Measurements from ENCODE around the gene ZMYND11. TPM values are rescaled to one million over a fixed set of nuclear protein-coding genes. Genes with fewer than 3 reads are reported as not detected.

ZMYND11 gene
- total RNA-seq, 1 experiment from 2014 or later = 88.5 TPM

DNA sequence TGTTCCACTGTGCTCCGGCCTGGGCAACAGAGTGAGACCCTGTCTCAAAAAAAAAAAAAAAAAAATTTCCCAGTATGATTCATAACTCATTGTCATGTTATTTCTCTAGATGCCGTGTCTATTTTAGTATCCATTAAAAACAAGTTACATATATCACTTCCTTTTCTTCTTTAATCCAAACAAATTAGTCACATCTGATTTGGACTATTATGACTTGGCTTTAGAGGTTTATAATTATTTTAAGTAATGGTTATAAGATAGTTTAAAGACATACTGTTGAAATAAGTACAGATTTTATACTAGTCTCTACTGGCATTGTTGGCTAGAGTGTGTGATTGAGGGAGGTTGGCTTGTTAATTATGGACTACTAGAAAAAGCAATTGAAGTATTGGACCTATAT, 53.3 kb downstream of the ZMYND11 start:
- Histone ChIP-seq H3K27ac (no peak overlapping the region), H3K9me3 (replicated peaks) (no peaks in the 10 kb centered on the region)
- DNase-seq (ENCODE audit: low read depth in 1 of 2, low spot score in 2 of 2) = no peak

GRCh38 chr10:190216-190615, 55.0 kb downstream of the ZMYND11 start:
- DNase-seq (ENCODE audit: low read depth in 1 of 2, low spot score in 2 of 2) = no peak
- peaks cover 26% of the 10 kb centered on the region for H3K36me3 ChIP-seq
- H3K9me3 ChIP-seq (replicated peaks) = no peaks in the 10 kb centered on the region
- no peak overlapping the region for H3K4me3 ChIP-seq
- H3K27me3 ChIP-seq (replicated peaks) = no peaks in the 10 kb centered on the region
- peaks cover 7% of the 10 kb centered on the region; the same call in 1 of the 2 replicates for H3K4me1 ChIP-seq (replicated peaks)
- H3K27ac ChIP-seq = no peak overlapping the region

More for the DNA sequence above, 53.3 kb downstream of the ZMYND11 start:
- Histone ChIP-seq H3K4me3 (no peak overlapping the region), H3K36me3 (peaks cover 31% of the 10 kb centered on the region), H3K27me3 (replicated peaks) (no peaks in the 10 kb centered on the region), H3K4me1 (replicated peaks) (peaks cover 15% of the 10 kb centered on the region)

DNA sequence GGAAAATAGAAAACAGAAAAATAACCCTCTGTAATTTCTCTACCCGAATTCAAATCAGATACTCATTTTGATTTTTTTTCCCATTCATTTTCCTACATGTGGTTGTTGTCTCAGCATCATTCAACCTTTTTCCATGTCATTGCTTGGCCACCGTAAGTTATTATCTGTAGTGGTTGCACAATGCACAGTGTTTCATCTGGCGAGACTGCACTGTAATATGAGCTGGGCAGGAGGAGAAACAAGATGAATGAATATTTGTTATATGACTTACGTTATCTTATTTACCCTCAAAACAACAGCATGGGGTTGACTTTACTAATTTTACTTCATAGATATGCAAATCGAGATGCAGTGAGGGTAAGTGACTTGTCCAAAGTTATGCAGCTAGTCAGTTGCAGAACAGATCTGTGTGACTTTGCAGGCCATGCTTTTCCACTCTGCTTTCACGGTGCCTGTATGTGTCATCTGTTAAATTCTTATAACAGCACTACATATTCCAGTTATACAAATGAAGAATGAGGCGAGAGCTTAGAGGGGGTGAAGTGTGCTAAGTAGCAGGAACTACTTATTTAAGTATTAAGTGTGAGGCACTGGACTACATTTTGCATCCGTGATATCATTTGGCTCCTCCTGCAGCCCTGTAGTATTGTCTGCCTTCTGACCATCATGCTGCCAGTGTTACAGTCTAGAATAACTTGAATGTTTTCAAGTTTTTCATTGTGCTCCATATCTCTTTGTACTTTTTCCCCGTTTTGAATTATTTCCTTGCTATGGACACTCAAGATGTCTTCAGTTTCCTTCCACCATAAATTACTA, 56.7 kb downstream of the ZMYND11 start:
- Histone ChIP-seq H3K27me3 (replicated peaks) (no peaks in the 10 kb centered on the region), H3K4me3 (no peak overlapping the region), H3K4me1 (replicated peaks) (peaks cover 7% of the 10 kb centered on the region; the same call in 1 of the 2 replicates), H3K36me3 (peaks cover 26% of the 10 kb centered on the region), H3K27ac (no peak overlapping the region), H3K9me3 (replicated peaks) (no peaks in the 10 kb centered on the region)
- no peak for DNase-seq (ENCODE audit: low read depth in 1 of 2, low spot score in 2 of 2)

GRCh38 chr10:194281-194680, 59.0 kb downstream of the ZMYND11 start:
- Histone ChIP-seq H3K27me3 (replicated peaks) (no peaks in the 10 kb centered on the region), H3K27ac (no peak overlapping the region), H3K36me3 (peaks cover 23% of the 10 kb centered on the region), H3K4me1 (replicated peaks) (no peaks in the 10 kb centered on the region), H3K4me3 (no peak overlapping the region), H3K9me3 (replicated peaks) (no peaks in the 10 kb centered on the region)
- no peak for DNase-seq (ENCODE audit: low read depth in 1 of 2, low spot score in 2 of 2)

GRCh38 chr10:200405-200804, 65.2 kb downstream of the ZMYND11 start:
- no peaks in the 10 kb centered on the region for H3K27me3 ChIP-seq (replicated peaks)
- H3K4me1 ChIP-seq (replicated peaks) = peaks cover 7% of the 10 kb centered on the region
- DNase-seq (ENCODE audit: low read depth in 1 of 2, low spot score in 2 of 2) = no peak
- H3K9me3 ChIP-seq (replicated peaks) = no peaks in the 10 kb centered on the region
- no peak overlapping the region for H3K27ac ChIP-seq
- H3K4me3 ChIP-seq = no peak overlapping the region
- no peaks in the 10 kb centered on the region for H3K36me3 ChIP-seq

GRCh38 chr10:201328-201771, 66.1 kb downstream of the ZMYND11 start:
- DNase-seq (ENCODE audit: low read depth in 1 of 2, low spot score in 2 of 2) = no peak
- Histone ChIP-seq H3K36me3 (no peaks in the 10 kb centered on the region), H3K27ac (no peak overlapping the region)

GRCh38 chr10:208616-209015, 73.4 kb downstream of the ZMYND11 start:
- H3K27ac ChIP-seq = no peak overlapping the region
- no peaks in the 10 kb centered on the region for H3K9me3 ChIP-seq (replicated peaks)
- DNase-seq (ENCODE audit: low read depth in 1 of 2, low spot score in 2 of 2) = no peak
- no peak overlapping the region for H3K4me3 ChIP-seq
- no peaks in the 10 kb centered on the region for H3K27me3 ChIP-seq (replicated peaks)
- no peaks in the 10 kb centered on the region for H3K4me1 ChIP-seq (replicated peaks)
- peaks cover 20% of the 10 kb centered on the region for H3K36me3 ChIP-seq

More at GRCh38 chr10:201328-201771, 66.1 kb downstream of the ZMYND11 start:
- H3K4me1 ChIP-seq (replicated peaks) = peaks cover 7% of the 10 kb centered on the region
- no peak overlapping the region for H3K4me3 ChIP-seq
- no peaks in the 10 kb centered on the region for H3K9me3 ChIP-seq (replicated peaks)
- no peaks in the 10 kb centered on the region for H3K27me3 ChIP-seq (replicated peaks)

DNA sequence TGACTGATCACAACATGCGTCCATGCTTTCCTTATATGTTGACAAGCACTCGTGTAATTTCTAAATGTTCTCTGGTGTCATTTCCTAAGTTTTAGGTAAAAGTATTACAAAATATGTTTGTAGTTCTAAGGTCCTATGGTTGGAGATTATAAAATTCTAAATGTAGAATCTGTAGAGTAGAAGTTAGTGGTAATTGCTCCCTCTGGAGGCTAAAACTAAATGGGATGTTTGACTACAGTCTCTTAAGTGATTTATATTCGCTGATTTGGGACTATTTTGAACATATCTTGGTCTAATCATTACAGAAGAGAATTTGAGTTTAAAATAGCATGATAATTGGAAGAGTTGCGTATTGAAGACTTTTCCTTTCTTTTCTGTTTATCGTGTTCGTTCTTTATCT, 74.1 kb downstream of the ZMYND11 start:
- Histone ChIP-seq H3K36me3 (peaks cover 20% of the 10 kb centered on the region), H3K27ac (no peak overlapping the region), H3K27me3 (replicated peaks) (no peaks in the 10 kb centered on the region), H3K9me3 (replicated peaks) (no peaks in the 10 kb centered on the region), H3K4me3 (no peak overlapping the region), H3K4me1 (replicated peaks) (no peaks in the 10 kb centered on the region)
- no peak for DNase-seq (ENCODE audit: low read depth in 1 of 2, low spot score in 2 of 2)

DNA sequence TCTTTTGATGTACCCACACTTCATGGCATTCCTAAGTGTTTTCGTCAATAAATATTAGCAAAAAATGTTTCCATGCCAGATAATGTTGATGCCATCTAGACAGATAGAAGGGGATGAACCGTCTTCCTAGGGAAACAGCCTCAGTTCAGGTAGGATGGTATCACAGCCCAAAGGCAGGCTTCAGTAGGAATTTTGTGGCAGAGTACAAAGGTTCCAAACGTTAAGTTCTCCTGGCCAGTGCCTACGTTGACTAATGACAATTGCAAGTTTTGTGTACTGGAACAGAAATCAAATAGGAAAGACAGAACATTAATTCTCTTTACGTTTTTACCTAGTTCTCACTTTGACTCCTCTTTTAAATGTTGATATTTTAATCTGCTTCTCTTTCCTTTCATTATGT, 75.0 kb downstream of the ZMYND11 start:
- Histone ChIP-seq H3K4me1 (replicated peaks) (no peaks in the 10 kb centered on the region), H3K27me3 (replicated peaks) (no peaks in the 10 kb centered on the region), H3K9me3 (replicated peaks) (no peaks in the 10 kb centered on the region), H3K36me3 (peaks cover 20% of the 10 kb centered on the region), H3K27ac (no peak overlapping the region), H3K4me3 (no peak overlapping the region)
- DNase-seq (ENCODE audit: low read depth in 1 of 2, low spot score in 2 of 2) = no peak

DNA sequence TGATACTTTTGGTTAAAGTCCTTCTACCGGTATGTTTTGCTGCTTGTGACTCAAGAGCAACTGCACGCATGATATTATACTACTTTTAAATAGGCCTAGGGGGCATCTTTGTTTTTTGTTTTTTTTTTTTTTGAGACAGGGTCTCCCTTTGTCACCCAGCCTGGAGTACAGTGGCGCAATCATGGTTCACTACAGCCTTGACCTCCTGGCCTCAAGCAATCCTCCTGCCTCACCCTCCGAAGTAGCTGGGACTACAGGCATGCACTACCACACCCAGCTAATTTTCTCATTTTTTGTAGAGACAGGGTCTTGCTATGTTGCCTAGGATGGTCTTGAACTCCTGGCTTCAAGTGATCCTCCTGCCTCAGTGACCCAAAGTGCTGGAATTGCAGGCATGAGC, 80.2 kb downstream of the ZMYND11 start:
- no peak for DNase-seq (ENCODE audit: low read depth in 1 of 2, low spot score in 2 of 2)
- H3K9me3 ChIP-seq (replicated peaks) = no peaks in the 10 kb centered on the region
- H3K36me3 ChIP-seq = peaks cover 4% of the 10 kb centered on the region
- no peaks in the 10 kb centered on the region; the same call in none of the 2 replicates for H3K4me1 ChIP-seq (replicated peaks)
- no peak overlapping the region for H3K4me3 ChIP-seq
- no peak overlapping the region for H3K27ac ChIP-seq
- no peaks in the 10 kb centered on the region for H3K27me3 ChIP-seq (replicated peaks)

- H3K4me3 ChIP-seq = no peak overlapping the region
- no peaks in the 10 kb centered on the region; the same call in 1 of the 2 replicates for H3K36me3 ChIP-seq
- no peaks in the 10 kb centered on the region for H3K9me3 ChIP-seq (replicated peaks)
- no peaks in the 10 kb centered on the region for H3K27me3 ChIP-seq (replicated peaks)
- no peaks in the 10 kb centered on the region; the same call in none of the 2 replicates for H3K4me1 ChIP-seq (replicated peaks)
- no peak for DNase-seq (ENCODE audit: low read depth in 1 of 2, low spot score in 2 of 2)
- no peak overlapping the region for H3K27ac ChIP-seq
Measured at GRCh38 chr10:218798-219197, 83.5 kb downstream of the ZMYND11 start.

GRCh38 chr10:219731-220472, 84.6 kb downstream of the ZMYND11 start:
- Histone ChIP-seq H3K4me3 (no peak overlapping the region), H3K27me3 (replicated peaks) (no peaks in the 10 kb centered on the region), H3K27ac (no peak overlapping the region), H3K9me3 (replicated peaks) (no peaks in the 10 kb centered on the region), H3K4me1 (replicated peaks) (no peaks in the 10 kb centered on the region; the same call in none of the 2 replicates), H3K36me3 (no peaks in the 10 kb centered on the region; the same call in 1 of the 2 replicates)
- no peak for DNase-seq (ENCODE audit: low read depth in 1 of 2, low spot score in 2 of 2)

DNA sequence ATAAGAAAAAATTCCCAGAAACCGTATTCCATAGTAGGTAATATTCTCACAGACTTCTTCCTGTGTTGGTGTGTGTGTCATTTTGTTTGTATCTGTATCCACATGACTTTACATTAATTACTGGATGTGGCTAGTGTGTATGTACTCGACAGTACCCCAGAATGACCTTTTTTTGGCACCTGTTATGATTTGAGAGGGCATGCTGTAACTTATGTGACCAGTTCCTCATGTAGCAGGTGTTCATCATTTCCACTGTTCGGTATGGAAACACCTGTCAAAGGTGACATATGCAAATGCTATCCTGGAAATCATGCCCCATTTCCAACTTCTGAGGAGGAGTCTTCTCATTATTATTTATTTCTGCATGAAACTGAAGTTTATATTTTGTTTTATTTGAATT, 89.3 kb downstream of the ZMYND11 start:
- Histone ChIP-seq H3K36me3 (no peaks in the 10 kb centered on the region; the same call in 1 of the 2 replicates), H3K9me3 (replicated peaks) (no peaks in the 10 kb centered on the region), H3K4me1 (replicated peaks) (no peaks in the 10 kb centered on the region; the same call in 1 of the 2 replicates), H3K27ac (no peak overlapping the region), H3K27me3 (replicated peaks) (no peaks in the 10 kb centered on the region), H3K4me3 (no peak overlapping the region)
- DNase-seq (ENCODE audit: low read depth in 1 of 2, low spot score in 2 of 2) = no peak

- Histone ChIP-seq H3K4me3 (no peak overlapping the region), H3K4me1 (replicated peaks) (no peaks in the 10 kb centered on the region), H3K27me3 (replicated peaks) (no peaks in the 10 kb centered on the region), H3K27ac (no peak overlapping the region), H3K36me3 (no peaks in the 10 kb centered on the region), H3K9me3 (replicated peaks) (no peaks in the 10 kb centered on the region)
- DNase-seq (ENCODE audit: low read depth in 1 of 2, low spot score in 2 of 2) = no peak
Measured at GRCh38 chr10:226018-226417, 90.8 kb downstream of the ZMYND11 start.

Data from SJSA1 (cell line).